H1 (cell line): ENCODE data around the gene PLCB1. TPM values are rescaled to one million over a fixed set of nuclear protein-coding genes. Genes with fewer than 3 reads are reported as not detected.

Experiments
- CTCF ChIA-PET: fragments of 300-600 bp; sonication (Branson Sonifier 250); formaldehyde crosslinking; loops from one replicate; lab custom pipeline; 2021; ENCODE audit not compliant: partially characterized antibody; lab: Charles Lee
- POLR2A ChIA-PET: fragments of 300-600 bp; sonication (Branson Sonifier 250); formaldehyde crosslinking; loops from one replicate; lab custom pipeline; 2021; ENCODE audit warnings: inconsistent platforms; ENCODE audit not compliant: partially characterized antibody; lab: Charles Lee
- DNase-seq, 2 experiments: peaks; one replicate each; pipeline versions ENCODE4 v3.0.0 to v3.0.0-alpha.2; 2010 to 2022; ENCODE audit warnings: low spot score in 2 of 2, low read depth in 1 of 2, mixed read lengths in 1 of 2
- FAIRE-seq: peaks from 2 replicates; lab custom pipeline; 2011; peaks lifted over from hg19 to GRCh38; lab: Jason Lieb, UNC
- H2AFZ ChIP-seq: 2 replicates; pipeline ENCODE4 v1.8.1; 2012; ENCODE audit warnings: low read length, inconsistent platforms
- H2AK5ac ChIP-seq: 2 replicates; pipeline ENCODE4 v1.6.1; 2013; ENCODE audit warnings: low read depth, low read length
- H2BK120ac ChIP-seq: replicated peaks from 2 replicates; pipeline ENCODE3; 2013; ENCODE audit warnings: low read depth, low read length, inconsistent platforms
- H2BK12ac ChIP-seq: 2 replicates; pipeline ENCODE4 v1.6.1; 2013; ENCODE audit warnings: low read depth, low read length
- H2BK15ac ChIP-seq: 2 replicates; pipeline ENCODE4 v1.6.1; 2013; ENCODE audit warnings: low read length
- H2BK20ac ChIP-seq: 2 replicates; pipeline ENCODE4 v1.6.1; 2013; ENCODE audit warnings: low read length
- H2BK5ac ChIP-seq: 2 replicates; pipeline ENCODE4 v1.6.1; 2013; ENCODE audit warnings: low read depth, low read length
- H3K14ac ChIP-seq: 2 replicates; pipeline ENCODE4 v1.6.1; 2013; ENCODE audit warnings: inconsistent platforms; ENCODE audit not compliant: insufficient read length
- H3K18ac ChIP-seq: 2 replicates; pipeline ENCODE4 v1.6.1; 2013; ENCODE audit warnings: low read length; ENCODE audit errors: extremely low read depth
- H3K23ac ChIP-seq: 2 replicates; pipeline ENCODE4 v1.6.1; 2013; ENCODE audit warnings: inconsistent platforms; ENCODE audit not compliant: insufficient read length
- H3K23me2 ChIP-seq: 2 replicates; pipeline ENCODE4 v1.6.1; 2013; ENCODE audit warnings: low read depth, low read length
- H3K27ac ChIP-seq: 2 replicates; pipeline ENCODE4 v1.6.1; 2011; ENCODE audit warnings: low read depth, low read length, inconsistent platforms
- H3K27me3 ChIP-seq, 4 experiments: replicated peaks in 1 of 4; 1 replicate in 1 of 4; 2 replicates in 3 of 4; pipeline versions ENCODE4 v1.6.1 to v1.8.1; 2011 to 2013; ENCODE audit warnings: low read length in 3 of 4, mild to moderate bottlenecking in 3 of 4, inconsistent platforms in 2 of 4, mixed read lengths in 2 of 4, moderate library complexity in 1 of 4; ENCODE audit not compliant: control insufficient read depth in 3 of 4, insufficient read depth in 3 of 4; ENCODE audit errors: extremely low read depth in 1 of 4
- H3K36me3 ChIP-seq, 4 experiments: 2 replicates each; pipeline versions ENCODE4 v1.6.1 to v1.8.1; 2011 to 2013; ENCODE audit warnings: mild to moderate bottlenecking in 4 of 4, low read length in 3 of 4, moderate library complexity in 2 of 4, control low read depth in 1 of 4, inconsistent platforms in 1 of 4; ENCODE audit not compliant: insufficient read depth in 4 of 4, control insufficient read depth in 2 of 4
- H3K4ac ChIP-seq: replicated peaks from 2 replicates; pipeline ENCODE3; 2013; ENCODE audit warnings: low read length, low read depth, mixed read lengths, inconsistent platforms; ENCODE audit not compliant: insufficient read length
- H3K4me1 ChIP-seq, 4 experiments: replicated peaks in 1 of 4; 1 replicate in 1 of 4; 2 replicates in 3 of 4; pipeline versions ENCODE4 v1.6.1 to v1.8.1; 2011 to 2013; ENCODE audit warnings: low read length in 3 of 4, inconsistent platforms in 2 of 4, mixed read lengths in 1 of 4; ENCODE audit not compliant: insufficient read depth in 4 of 4, control insufficient read depth in 3 of 4
- H3K4me2 ChIP-seq, 2 experiments: 2 replicates each; pipeline versions ENCODE4 v1.6.1 to v1.8.1; 2011 to 2013; ENCODE audit warnings: low read depth in 2 of 2, low read length in 2 of 2, control low read depth in 1 of 2, inconsistent platforms in 1 of 2, mild to moderate bottlenecking in 1 of 2; ENCODE audit not compliant: insufficient read depth in 1 of 2
- H3K4me3 ChIP-seq, 4 experiments: fragments of 200-600, 300-600 bp in 1 of 4; sonication (generic), shearing (Covaris generic), sonication (Bioruptor Twin) in 1 of 4; 2 replicates each; pipeline versions ENCODE4 v1.5.1 to v1.8.1; 2011 to 2016; ENCODE audit warnings: low read length in 4 of 4, low read depth in 3 of 4, control low read depth in 2 of 4, inconsistent platforms in 2 of 4, mild to moderate bottlenecking in 2 of 4, mixed read lengths in 1 of 4, moderate library complexity in 1 of 4; ENCODE audit not compliant: insufficient read depth in 2 of 4; ENCODE audit errors: extremely low read depth in 1 of 4
- H3K56ac ChIP-seq: replicated peaks from 2 replicates; pipeline ENCODE3; 2013; ENCODE audit warnings: low read depth, mild to moderate bottlenecking, mixed read lengths, low read length, inconsistent platforms; ENCODE audit not compliant: insufficient read length
- H3K79me1 ChIP-seq: 2 replicates; pipeline ENCODE4 v1.6.1; 2013; ENCODE audit warnings: low read depth, low read length, control low read depth
- H3K79me2 ChIP-seq, 2 experiments: 2 replicates each; pipeline versions ENCODE4 v1.6.1 to v1.8.1; 2012 to 2013; ENCODE audit warnings: low read length in 2 of 2, mild to moderate bottlenecking in 2 of 2, inconsistent platforms in 1 of 2; ENCODE audit not compliant: insufficient read depth in 2 of 2, control insufficient read depth in 1 of 2
- H3K9ac ChIP-seq, 4 experiments: replicated peaks in 1 of 4; 1 replicate in 1 of 4; 2 replicates in 3 of 4; pipeline versions ENCODE4 v1.6.1 to v1.8.1; 2011 to 2013; ENCODE audit warnings: low read depth in 3 of 4, low read length in 3 of 4, control low read depth in 2 of 4, mild to moderate bottlenecking in 2 of 4, moderate library complexity in 2 of 4, inconsistent platforms in 1 of 4; ENCODE audit errors: extremely low read depth in 1 of 4
- H3K9me3 ChIP-seq, 2 experiments: 2 replicates each; pipeline versions ENCODE4 v1.6.1 to v1.8.1; 2012 to 2013; ENCODE audit warnings: mild to moderate bottlenecking in 2 of 2, moderate library complexity in 2 of 2, control low read depth in 1 of 2, inconsistent platforms in 1 of 2, low read depth in 1 of 2, low read length in 1 of 2, mixed read lengths in 1 of 2; ENCODE audit not compliant: insufficient read depth in 2 of 2
- H4K20me1 ChIP-seq, 2 experiments: replicated peaks in 1 of 2; 2 replicates each; pipeline versions ENCODE3 to v1.8.1; 2011 to 2013; ENCODE audit warnings: inconsistent platforms in 2 of 2, low read length in 2 of 2, mild to moderate bottlenecking in 1 of 2; ENCODE audit not compliant: insufficient read depth in 2 of 2, control insufficient read depth in 1 of 2
- H4K5ac ChIP-seq: 2 replicates; pipeline ENCODE4 v1.6.1; 2013; ENCODE audit warnings: low read length, low read depth, mixed read lengths, inconsistent platforms; ENCODE audit not compliant: insufficient read length
- H4K8ac ChIP-seq: 2 replicates; pipeline ENCODE4 v1.8.0; 2013; ENCODE audit warnings: mild to moderate bottlenecking, moderate library complexity, low read length, inconsistent platforms; ENCODE audit not compliant: insufficient read depth; ENCODE audit errors: extremely low read depth
- H4K91ac ChIP-seq: replicated peaks from 2 replicates; pipeline ENCODE3; 2013; ENCODE audit warnings: low read length, mixed read lengths, inconsistent platforms; ENCODE audit not compliant: insufficient read length
- CEBPB ChIP-seq: IDR thresholded peaks from 2 replicates; pipeline ENCODE4 v1.6.1; 2012; ENCODE audit warnings: low read depth, low read length
- GABPA ChIP-seq: IDR thresholded peaks from 2 replicates; pipeline ENCODE4 v1.6.1; 2011; ENCODE audit warnings: mild to moderate bottlenecking, low read length, moderate library complexity, borderline replicate concordance; ENCODE audit not compliant: insufficient read depth
- GTF2F1 ChIP-seq: IDR thresholded peaks from 2 replicates; pipeline ENCODE4 v1.6.1; 2012; ENCODE audit warnings: low read depth, low read length, improper control_type of control experiment, borderline replicate concordance
- HDAC2 ChIP-seq, 2 experiments: fragments of 300-600 bp in 1 of 2; sonication (generic) in 1 of 2; IDR thresholded peaks; 2 replicates each; pipeline ENCODE4 v1.6.1; 2011 to 2012; ENCODE audit warnings: low read depth in 2 of 2, low read length in 2 of 2, mild to moderate bottlenecking in 2 of 2, moderate library complexity in 2 of 2, borderline replicate concordance in 1 of 2, inconsistent platforms in 1 of 2
- KDM5A ChIP-seq: fragments of 200-600 bp; IDR thresholded peaks from 2 replicates; pipeline ENCODE4 v1.7.1; 2012; ENCODE audit warnings: mild to moderate bottlenecking, low read length, inconsistent platforms, mixed read lengths
- MAFK ChIP-seq: IDR thresholded peaks from 2 replicates; pipeline ENCODE4 v1.6.1; 2012; ENCODE audit warnings: low read depth, mild to moderate bottlenecking, improper control_type of control experiment, low read length
- PHF8 ChIP-seq: fragments of 200-600 bp; sonication (generic); conservative IDR thresholded peaks from 2 replicates; pipeline ENCODE4 v1.7.1; 2012; ENCODE audit warnings: low read depth, mild to moderate bottlenecking, inconsistent platforms, low read length, moderate library complexity
- POLR2A ChIP-seq, 2 experiments: IDR thresholded peaks; 1 replicate in 1 of 2; 2 replicates in 1 of 2; pipeline ENCODE4 v1.6.1; 2011; ENCODE audit warnings: low read depth in 2 of 2, low read length in 2 of 2, mild to moderate bottlenecking in 2 of 2; ENCODE audit errors: control extremely low read depth in 1 of 2
- RAD21 ChIP-seq, 2 experiments: IDR thresholded peaks in 1 of 2; conservative IDR thresholded peaks in 1 of 2; 2 replicates each; pipeline ENCODE4 v1.6.1; 2011; ENCODE audit warnings: low read depth in 2 of 2, low read length in 2 of 2, improper control_type of control experiment in 1 of 2, inconsistent platforms in 1 of 2, mild to moderate bottlenecking in 1 of 2, moderate library complexity in 1 of 2
- RFX5 ChIP-seq: IDR thresholded peaks from 2 replicates; pipeline ENCODE4 v1.6.1; 2011; ENCODE audit warnings: low read depth, low read length, improper control_type of control experiment, borderline replicate concordance
- RNF2 ChIP-seq: fragments of 200-900, 300-1000 bp; sonication (generic); IDR thresholded peaks from 2 replicates; pipeline ENCODE4 v1.7.1; 2016; ENCODE audit warnings: borderline replicate concordance, low read depth, mild to moderate bottlenecking, antibody characterized with exemption, low read length; ENCODE audit not compliant: poor library complexity, severe bottlenecking; ENCODE audit errors: missing control alignments
- SP1 ChIP-seq: IDR thresholded peaks from 2 replicates; pipeline ENCODE4 v1.6.1; 2011; ENCODE audit warnings: low read depth, low read length
- WGBS, 2 experiments: shearing (Covaris generic) in 1 of 2; methylation state at CpG; one replicate each; pipeline versions ENCODE4 v1.1.6 to v1.1.7; 2013 to 2015; ENCODE audit warnings: low lambda C conversion rate in 2 of 2, mixed read lengths in 2 of 2, inconsistent platforms in 1 of 2, low coverage in 1 of 2, missing lambda C conversion rate in 1 of 2; ENCODE audit not compliant: insufficient replicate concordance in 2 of 2, insufficient coverage in 1 of 2, insufficient read length in 1 of 2; ENCODE audit errors: extremely low coverage in 1 of 2, missing lambda C conversion rate in 1 of 2; 5-methylcytosine and 5-hydroxymethylcytosine counted together
- polyA plus RNA-seq, 7 experiments: library from polyadenylated mRNA; depleted of rRNA in 3 of 7; stranded (reverse) in 5 of 7; unstranded in 2 of 7; fragments of >200 nt in 5 of 7; fragments of 200-250 nt in 2 of 7; gene quantifications; 1 replicate in 5 of 7; 2 replicates in 1 of 7; 4 replicates in 1 of 7; pipeline versions ENCODE4 v1.2.1 to v1.2.3, GENCODE V29; 2011 to 2013; ENCODE audit warnings: missing spikeins in 2 of 7, mixed read lengths in 2 of 7
- total RNA-seq: library from RNA; stranded (reverse); fragmentation: NEBNext Ultra II Directional; extraction: Animal tissue kit (Norgen Biotek cat#: 25700); gene quantifications from 2 replicates; pipeline ENCODE4 v1.2.1, GENCODE V29; 2021

PLCB1 gene
- total and polyA plus RNA-seq, 2 of the 8 experiments (the other 6 are each of a cell fraction or from before 2014, with no cell fraction given), result 2.6 to 9.1 TPM

DNA sequence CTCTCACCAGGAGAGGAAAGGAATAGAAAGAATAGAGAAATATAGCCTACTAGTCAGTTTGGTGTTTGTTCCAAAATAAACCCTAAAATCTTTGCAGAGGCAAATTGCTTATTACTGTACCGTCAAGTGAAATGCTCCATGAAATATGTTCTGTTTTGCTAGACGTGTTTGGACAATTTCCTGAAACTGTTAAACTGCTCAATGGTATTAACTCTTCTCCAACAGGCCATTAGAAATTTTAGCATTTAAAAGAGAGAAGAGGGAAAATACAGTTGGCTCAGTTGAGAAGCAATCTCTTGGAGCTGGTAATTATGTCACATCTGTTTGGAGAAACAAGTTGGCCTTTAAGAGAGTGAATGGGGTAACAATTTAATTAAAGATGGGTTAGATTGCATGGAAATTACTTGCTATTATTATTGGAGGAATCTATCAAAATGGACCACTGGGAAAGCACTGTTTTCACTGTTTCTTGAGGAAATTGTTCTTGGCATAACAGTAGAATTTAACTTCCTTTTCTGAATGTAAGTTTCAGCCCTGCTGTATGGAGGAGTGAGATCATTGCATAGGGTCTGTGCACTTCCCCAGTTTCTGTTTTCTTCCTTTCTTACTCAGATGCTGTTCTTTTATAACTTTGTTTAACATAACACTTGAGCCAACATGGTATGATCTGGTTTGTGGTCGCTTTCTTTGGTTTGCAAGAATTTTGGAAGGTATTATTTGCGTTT is 373.6 kb downstream of the PLCB1 start:
- H3K4me1 ChIP-seq, result no peaks in the 10 kb centered on the region
- H2BK120ac ChIP-seq, result no peak overlapping the region
- no peak overlapping the region for H3K23ac ChIP-seq
- POLR2A ChIA-PET, result no interaction called here
- no peak overlapping the region for H3K9ac ChIP-seq
- DNase-seq, result no peak
- peak overlapping the region; percentile 34; the same call in 1 of the 2 replicates for H2AFZ ChIP-seq
- no peak for FAIRE-seq
- no peaks in the 10 kb centered on the region for H3K36me3 ChIP-seq
- no peak overlapping the region for H3K56ac ChIP-seq
- no peak overlapping the region for H3K4ac ChIP-seq
- H2BK12ac ChIP-seq, result no peak overlapping the region
- H3K23me2 ChIP-seq, result no peaks in the 10 kb centered on the region
- no peaks in the 10 kb centered on the region for H3K79me1 ChIP-seq
- H3K14ac ChIP-seq, result no peak overlapping the region
- 85% methylated on average over 4 of the region's 4 CpGs; no CpG with 5 or more reads in 1 of the 2 experiments for WGBS, 2 experiments
- H3K4me2 ChIP-seq, result no peak overlapping the region
- no peaks in the 10 kb centered on the region for H3K79me2 ChIP-seq
- H2AK5ac ChIP-seq, result no peak overlapping the region
- H3K27me3 ChIP-seq, result no peaks in the 10 kb centered on the region
- no peak overlapping the region for H2BK15ac ChIP-seq
- no peaks in the 10 kb centered on the region for H3K9me3 ChIP-seq
- no peak overlapping the region for H2BK5ac ChIP-seq
- no peaks in the 10 kb centered on the region for H4K20me1 ChIP-seq
- no peak overlapping the region for H4K8ac ChIP-seq
- no peak overlapping the region for H4K91ac ChIP-seq
- H3K18ac ChIP-seq, result no peak overlapping the region
- no peak overlapping the region for H4K5ac ChIP-seq
- CTCF ChIA-PET, result interaction anchor here (1.9 kb wide), 1 partner anchor 216 kb away, joined by 6 read pairs; no protein-coding TSS in a partner anchor
- no peak overlapping the region for H2BK20ac ChIP-seq
- no peak overlapping the region for H3K4me3 ChIP-seq
- H3K27ac ChIP-seq, result no peak overlapping the region
- TF ChIP-seq POLR2A (IDR thresholded peaks at IDR 0.05; ENCODE audit: control extremely low read depth in 1 of 2, low read depth in 2 of 2, low read length in 2 of 2) (no peak), GABPA (no peak), KDM5A (no peak), RNF2 (no peak), SP1 (no peak), GTF2F1 (no peak), MAFK (no peak), HDAC2 (IDR thresholded peaks at IDR 0.05; ENCODE audit: borderline replicate concordance in 1 of 2, low read depth in 2 of 2, low read length in 2 of 2) (no peak), RAD21 (IDR thresholded peaks at IDR 0.05 in 1 of 2, conservative IDR thresholded peaks at IDR 0.05 in 1 of 2; ENCODE audit: low read depth in 2 of 2, low read length in 2 of 2) (no peak), RFX5 (no peak), PHF8 (no peak), CEBPB (no peak)
